ENCODE measurements around the gene SLC41A2.
"Not testable (repeated sequence)": the region's sequence is repeated elsewhere in the genome, so short reads cannot be mapped to it uniquely, and the experiment has no call there.

The SLC41A2 gene

GRCh38 chr12:104958001-104958804 lies at the start of gene SLC41A2:
Gene SLC41A2 (minus strand): TSS chr12:104958290. CDS start chr12:104928527, 29,763 bp downstream.
- DNase-seq, result peak; percentile 37

GRCh38 chr12:105001476-105001875 lies 43.4 kb upstream of the SLC41A2 start:
- DNase-seq, result no peak

GRCh38 chr12:104999347-104999685 lies 41.2 kb upstream of the SLC41A2 start:
- no peak for DNase-seq

GRCh38 chr12:104998423-104999346 lies 40.6 kb upstream of the SLC41A2 start:
- peak; percentile 82 for DNase-seq

- DNase-seq, result no peak
These were observed 39.5 kb upstream of the SLC41A2 start for GRCh38 chr12:104997541-104997940.

- no peak for DNase-seq
These were observed 36.2 kb upstream of the SLC41A2 start for GRCh38 chr12:104994336-104994735.

GRCh38 chr12:104991565-104992128 lies 33.6 kb upstream of the SLC41A2 start:
- DNase-seq, result no peak

GRCh38 chr12:104990950-104991349 lies 32.9 kb upstream of the SLC41A2 start:
- DNase-seq, result no peak

- DNase-seq, result peak; percentile 87
These were observed 28.2 kb upstream of the SLC41A2 start, which contains the start of gene NOPCHAP1 for GRCh38 chr12:104986022-104986941. Gene NOPCHAP1 (plus strand): TSS chr12:104986316. CDS start chr12:104986353, 37 bp downstream.

GRCh38 chr12:104985206-104985605 lies 27.1 kb upstream of the SLC41A2 start:
- DNase-seq, result peak; percentile 56

GRCh38 chr12:104977688-104978087 lies 19.6 kb upstream of the SLC41A2 start:
- not testable (repeated sequence) for DNase-seq

GRCh38 chr12:104976703-104977102 lies 18.6 kb upstream of the SLC41A2 start:
- no peak for DNase-seq

GRCh38 chr12:104975587-104976343 lies 17.7 kb upstream of the SLC41A2 start:
- no peak for DNase-seq

GRCh38 chr12:104974626-104975290 lies 16.7 kb upstream of the SLC41A2 start:
- DNase-seq, result no peak

GRCh38 chr12:104973250-104973649 lies 15.2 kb upstream of the SLC41A2 start:
- no peak for DNase-seq

- no peak for DNase-seq
These were observed 13.2 kb upstream of the SLC41A2 start for GRCh38 chr12:104971306-104971705.

GRCh38 chr12:104969343-104969742 lies 11.3 kb upstream of the SLC41A2 start:
- no peak for DNase-seq

- no peak for DNase-seq
These were observed 8.6 kb upstream of the SLC41A2 start for GRCh38 chr12:104966677-104967076.

- no peak for DNase-seq
These were observed 6.7 kb upstream of the SLC41A2 start for GRCh38 chr12:104964856-104965205.

- no peak for DNase-seq
These were observed 6.2 kb upstream of the SLC41A2 start for GRCh38 chr12:104964167-104964855.

All from SHP77 treated with DMSO at 0.1 percent for 48 hours (cell line).